Neural cell (in vitro differentiated cells): ENCODE measurements around the gene TMCO1. TPM values are rescaled to one million over a fixed set of nuclear protein-coding genes. Genes with fewer than 3 reads are reported as not detected.
"Not testable (repeated sequence)": the region's sequence is repeated elsewhere in the genome, so short reads cannot be mapped to it uniquely, and the experiment has no call there.

Source experiments
- H2AFZ ChIP-seq: fragments of 200-600, 300-800 bp; sonication (generic), shearing (Covaris generic); 2 replicates; pipeline ENCODE4 v1.6.0; 2014; ENCODE audit warnings: low read depth, mild to moderate bottlenecking, antibody characterized with exemption, low read length, moderate library complexity
- H3F3A ChIP-seq: fragments of 200-600 bp; shearing (Covaris generic); 2 replicates; pipeline ENCODE4 v1.6.1; 2016; ENCODE audit warnings: mild to moderate bottlenecking, moderate library complexity, mixed read lengths, antibody characterized with exemption, low read length; ENCODE audit not compliant: insufficient read depth, poor library complexity, severe bottlenecking
- H3K27ac ChIP-seq: fragments of 200-600, 300-800 bp; sonication (generic), shearing (Covaris generic); 2 replicates; pipeline ENCODE4 v1.5.1; 2014; ENCODE audit warnings: mild to moderate bottlenecking, low read length, moderate library complexity
- H3K27me3 ChIP-seq: fragments of 300-800, 200-600 bp; sonication (generic), shearing (Covaris generic); 2 replicates; pipeline ENCODE4 v1.6.0; 2014; ENCODE audit warnings: mild to moderate bottlenecking, low read depth, low read length, moderate library complexity; ENCODE audit not compliant: insufficient read depth
- H3K36me3 ChIP-seq: fragments of 300-800, 200-600 bp; sonication (generic), shearing (Covaris generic); 2 replicates; pipeline ENCODE4 v1.5.1; 2014; ENCODE audit warnings: mild to moderate bottlenecking, antibody characterized with exemption, low read length, moderate library complexity; ENCODE audit not compliant: insufficient read depth
- H3K4me2 ChIP-seq: fragments of 300-800, 200-600 bp; sonication (generic), shearing (Covaris generic); 2 replicates; pipeline ENCODE4 v1.6.0; 2014; ENCODE audit warnings: mild to moderate bottlenecking, low read length
- H3K4me3 ChIP-seq: fragments of 300-800, 200-600 bp; sonication (generic), shearing (Covaris generic); 2 replicates; pipeline ENCODE4 v1.5.1; 2014; ENCODE audit warnings: mild to moderate bottlenecking, low read length, moderate library complexity
- H3K79me2 ChIP-seq: fragments of 200-600 bp; shearing (Covaris generic); replicated peaks from 2 replicates; pipeline ENCODE4 v1.6.0; 2014; ENCODE audit warnings: mild to moderate bottlenecking, low read length, moderate library complexity; ENCODE audit not compliant: insufficient read depth
- H3K9ac ChIP-seq: fragments of 300-800, 200-600 bp; sonication (generic), shearing (Covaris generic); 2 replicates; pipeline ENCODE4 v1.6.1; 2016; ENCODE audit warnings: mild to moderate bottlenecking, low read length, mixed read lengths
- H3K9me2 ChIP-seq: fragments of 200-600 bp; shearing (Covaris generic); 2 replicates; pipeline ENCODE4 v1.6.1; 2016; ENCODE audit warnings: mild to moderate bottlenecking, low read length, mixed read lengths; ENCODE audit not compliant: insufficient read depth
- H3K9me3 ChIP-seq: fragments of 200-600, 300-800 bp; sonication (generic), shearing (Covaris generic); 2 replicates; pipeline ENCODE4 v1.6.1; 2016; ENCODE audit warnings: mild to moderate bottlenecking, mixed run types, low read length, moderate library complexity, mixed read lengths
- H4K20me1 ChIP-seq: fragments of 200-600 bp; shearing (Covaris generic); 2 replicates; pipeline ENCODE4 v1.6.1; 2016; ENCODE audit warnings: mild to moderate bottlenecking, mixed run types; ENCODE audit not compliant: insufficient read depth
- CTCF ChIP-seq: fragments of 450-650 bp; IDR thresholded peaks from 2 replicates; pipeline ENCODE4 v1.5.1; 2014; ENCODE audit warnings: antibody characterized with exemption, mild to moderate bottlenecking, moderate library complexity; ENCODE audit not compliant: poor library complexity, severe bottlenecking
- EP300 ChIP-seq: fragments of 450-650 bp; conservative IDR thresholded peaks from 2 replicates; pipeline ENCODE4 v1.6.1; 2014; ENCODE audit warnings: antibody characterized with exemption, mild to moderate bottlenecking, moderate library complexity; ENCODE audit not compliant: poor library complexity, severe bottlenecking
- MXI1 ChIP-seq: fragments of 450-650 bp; conservative IDR thresholded peaks from 2 replicates; pipeline ENCODE4 v1.6.1; 2014; ENCODE audit warnings: antibody characterized with exemption, mild to moderate bottlenecking; ENCODE audit not compliant: poor library complexity, severe bottlenecking
- POLR2AphosphoS5 ChIP-seq: IDR thresholded peaks from 2 replicates; pipeline ENCODE4 v1.6.1; 2012
- RAD21 ChIP-seq: fragments of 450-650 bp; conservative IDR thresholded peaks from 2 replicates; pipeline ENCODE4 v1.6.1; 2014; ENCODE audit warnings: antibody characterized with exemption, mild to moderate bottlenecking, moderate library complexity
- REST ChIP-seq: IDR thresholded peaks from 2 replicates; pipeline ENCODE4 v1.6.1; 2012; ENCODE audit warnings: borderline replicate concordance
- SMC3 ChIP-seq: fragments of 450-650 bp; conservative IDR thresholded peaks from 2 replicates; pipeline ENCODE4 v1.6.1; 2014; ENCODE audit warnings: antibody characterized with exemption, mild to moderate bottlenecking, moderate library complexity; ENCODE audit not compliant: poor library complexity
- TAF1 ChIP-seq: IDR thresholded peaks from 2 replicates; pipeline ENCODE4 v1.6.1; 2012; ENCODE audit warnings: low read depth
- polyA plus RNA-seq: library from polyadenylated mRNA; depleted of rRNA; stranded (reverse); fragments of >200 nt; gene quantifications from 2 replicates; pipeline ENCODE4 v1.2.3, GENCODE V29; 2014

The TMCO1 gene
- polyA plus RNA-seq, 1 donor from 2014 or later: 137 TPM

- no peak for TF ChIP-seq POLR2AphosphoS5
- no peak for TF ChIP-seq EP300
- TF ChIP-seq TAF1: no peak
- TF ChIP-seq REST: no peak
- TF ChIP-seq RAD21: peak; percentile 81
- TF ChIP-seq SMC3: peak; percentile 83
- TF ChIP-seq MXI1: no peak
- TF ChIP-seq CTCF: peak; percentile 78
These were observed 50.7 kb downstream of the TMCO1 start for GRCh38 chr1:165717918-165718515.

GRCh38 chr1:165716265-165717051 lies 52.2 kb downstream of the TMCO1 start:
- not testable (repeated sequence) for H3K36me3 ChIP-seq, H3K27ac ChIP-seq, H3K4me3 ChIP-seq, H3K27me3 ChIP-seq, H3K79me2 ChIP-seq, H3K4me2 ChIP-seq, H3F3A ChIP-seq, H2AFZ ChIP-seq, H3K9me3 ChIP-seq, H3K9me2 ChIP-seq, H4K20me1 ChIP-seq, H3K9ac ChIP-seq

More at GRCh38 chr1:165717918-165718515, 50.7 kb downstream of the TMCO1 start:
- Histone ChIP-seq H3K4me2 (no peak overlapping the region), H4K20me1 (no peaks in the 10 kb centered on the region), H3K27me3 (no peaks in the 10 kb centered on the region), H2AFZ (no peak overlapping the region), H3K4me3 (no peak overlapping the region), H3K36me3 (no peaks in the 10 kb centered on the region), H3K9ac (no peak overlapping the region), H3K9me3 (no peaks in the 10 kb centered on the region), H3K27ac (no peak overlapping the region), H3K9me2 (no peaks in the 10 kb centered on the region), H3K79me2 (no peaks in the 10 kb centered on the region), H3F3A (no peaks in the 10 kb centered on the region)

- no peaks in the 10 kb centered on the region for H3K9me2 ChIP-seq
- TF ChIP-seq EP300 (no peak), REST (no peak), SMC3 (no peak), RAD21 (no peak), CTCF (no peak), MXI1 (no peak), POLR2AphosphoS5 (no peak), TAF1 (no peak)
These were observed 55.9 kb downstream of the TMCO1 start for GRCh38 chr1:165712764-165713163.

More at GRCh38 chr1:165712764-165713163, 55.9 kb downstream of the TMCO1 start:
- no peaks in the 10 kb centered on the region for H3F3A ChIP-seq
- H3K79me2 ChIP-seq: no peaks in the 10 kb centered on the region
- H3K27ac ChIP-seq: no peak overlapping the region
- H3K27me3 ChIP-seq: no peaks in the 10 kb centered on the region
- H3K9me3 ChIP-seq: no peaks in the 10 kb centered on the region
- H4K20me1 ChIP-seq: no peaks in the 10 kb centered on the region
- H2AFZ ChIP-seq: no peak overlapping the region
- no peak overlapping the region for H3K4me2 ChIP-seq
- H3K36me3 ChIP-seq: no peaks in the 10 kb centered on the region
- no peak overlapping the region for H3K9ac ChIP-seq
- no peak overlapping the region for H3K4me3 ChIP-seq
